HG03064 (cell line): ENCODE results near the gene NFYB.
"Not testable (repeated sequence)": the region's sequence is repeated elsewhere in the genome, so short reads cannot be mapped to it uniquely, and the experiment has no call there.

Experiments
- ATAC-seq: cut with Tn5 transposase; IDR thresholded peaks from one replicate; pipeline ENCODE4 v1.9.1; 2021; ENCODE audit warnings: low read depth; ENCODE audit not compliant: unreplicated experiment

NFYB gene

GRCh38 chr12:104122298-104122697 lies 15.7 kb downstream of the NFYB start:
- ATAC-seq = no peak

GRCh38 chr12:104121001-104121400 lies 17.0 kb downstream of the NFYB start:
- no peak for ATAC-seq

- ATAC-seq = no peak
Measured at GRCh38 chr12:104115587-104115975, 22.4 kb downstream of the NFYB start.

- ATAC-seq = not testable (repeated sequence)
Measured at GRCh38 chr12:104114834-104115586, 23.0 kb downstream of the NFYB start.

GRCh38 chr12:104109446-104110271 lies 28.4 kb downstream of the NFYB start:
- no peak for ATAC-seq

GRCh38 chr12:104108755-104109445 lies 29.1 kb downstream of the NFYB start:
- ATAC-seq = no peak

GRCh38 chr12:104106965-104107364 lies 31.0 kb downstream of the NFYB start:
- no peak for ATAC-seq

GRCh38 chr12:104105461-104105860 lies 32.5 kb downstream of the NFYB start:
- ATAC-seq = no peak

GRCh38 chr12:104097954-104098353 lies 40.1 kb downstream of the NFYB start:
- no peak for ATAC-seq

- no peak for ATAC-seq
Measured at GRCh38 chr12:104095289-104095688, 42.7 kb downstream of the NFYB start.

- ATAC-seq = no peak
Measured at GRCh38 chr12:104094284-104094683, 43.7 kb downstream of the NFYB start.

- no peak for ATAC-seq
Measured at GRCh38 chr12:104091136-104091535, 46.9 kb downstream of the NFYB start.

- ATAC-seq = no peak
Measured at GRCh38 chr12:104090685-104091084, 47.3 kb downstream of the NFYB start.

GRCh38 chr12:104083769-104084475 lies 54.1 kb downstream of the NFYB start:
- no peak for ATAC-seq

- ATAC-seq = no peak
Measured at GRCh38 chr12:104080764-104081163, 57.2 kb downstream of the NFYB start.

- ATAC-seq = no peak
Measured at GRCh38 chr12:104079024-104079423, 59.0 kb downstream of the NFYB start.

GRCh38 chr12:104073699-104074098 lies 64.3 kb downstream of the NFYB start:
- ATAC-seq = no peak

GRCh38 chr12:104072099-104072498 lies 65.9 kb downstream of the NFYB start:
- ATAC-seq = no peak
